Measurements from ENCODE around the gene RHCG. TPM values are rescaled to one million over a fixed set of nuclear protein-coding genes. Genes with fewer than 3 reads are reported as not detected.

The RHCG gene
- total and polyA plus RNA-seq, 2 of the 4 experiments (the other 2 are of a cell fraction) = not detected

- Histone ChIP-seq H2AFZ (replicated peaks; ENCODE audit: low read length, poor library complexity) (no peak overlapping the region), H2BK120ac (ENCODE audit: low read depth, low read length) (no peak overlapping the region), H2BK20ac (ENCODE audit: low read depth, low read length) (no peak overlapping the region), H3K9me3 (ENCODE audit: control insufficient read depth, insufficient read depth, low read length) (no peaks in the 10 kb centered on the region), H3K4ac (ENCODE audit: low read depth, low read length) (no peak overlapping the region), H3K23ac (ENCODE audit: low read depth, low read length) (no peak overlapping the region), H2AK5ac (ENCODE audit: low read depth, low read length) (no peak overlapping the region), H3K27ac (ENCODE audit: insufficient read depth, low read length) (no peak overlapping the region), H2BK15ac (ENCODE audit: low read depth, low read length) (no peak overlapping the region), H3K18ac (ENCODE audit: low read depth, low read length) (no peak overlapping the region), H3K27me3 (ENCODE audit: control insufficient read depth, insufficient read depth, low read length) (peaks cover 53% of the 10 kb centered on the region), H3K9me1 (ENCODE audit: insufficient read depth, low read length) (no peaks in the 10 kb centered on the region), H4K5ac (ENCODE audit: low read depth, low read length) (no peak overlapping the region), H4K8ac (ENCODE audit: low read depth in 2 of 2, low read length in 2 of 2) (no peak overlapping the region), H3K36me3 (ENCODE audit: control insufficient read depth, insufficient read depth, low read length) (no peaks in the 10 kb centered on the region), H4K91ac (ENCODE audit: insufficient read depth, low read depth, low read length) (no peak overlapping the region), H3K9ac (ENCODE audit: low read depth, low read length) (no peak overlapping the region), H3K56ac (ENCODE audit: extremely low read depth, insufficient read depth, low read length) (no peak overlapping the region), H2BK5ac (ENCODE audit: low read depth, low read length, poor library complexity, severe bottlenecking) (no peak overlapping the region), H3K4me2 (ENCODE audit: low read depth, low read length) (no peak overlapping the region), H2AK9ac (replicated peaks; ENCODE audit: low read depth, low read length, poor library complexity) (no peak overlapping the region), H3K14ac (replicated peaks; ENCODE audit: low read depth, low read length) (no peak overlapping the region), H3K4me1 (ENCODE audit: control insufficient read depth, insufficient read depth, low read length) (no peaks in the 10 kb centered on the region), H3K79me1 (ENCODE audit: low read depth in 1 of 2, low read length in 2 of 2) (no peaks in the 10 kb centered on the region), H4K20me1 (ENCODE audit: insufficient read depth, low read length) (no peaks in the 10 kb centered on the region), H3K4me3 (ENCODE audit: insufficient read depth, low read depth, low read length) (no peak overlapping the region)
- dilution Hi-C loops (cut with HindIII; ENCODE audit: low sequenced_read_pairs, unreplicated experiment) (no loop called here), intact Hi-C loops (cut with micrococcal nuclease) (no loop called here), in situ Hi-C loops (cut with MboI; ENCODE audit: low sequenced_read_pairs) (no loop called here)
- DNase-seq (no peak), ATAC-seq (ENCODE audit: low read depth) (no peak)
- no CpG with 5 or more reads among the region's 2 CpGs for WGBS, 2 experiments (ENCODE audit: extremely low coverage in 2 of 2, insufficient read length in 1 of 2)
- BruUV-seq (replicated peaks) = no TSS peak
- no peak for TF ChIP-seq CEBPB (IDR thresholded peaks at IDR 0.05; ENCODE audit: low read depth, low read length)
- no peak for TF ChIP-seq CTCF (conservative IDR thresholded peaks at IDR 0.05; ENCODE audit: low read depth, low read length)
- no peak for TF ChIP-seq MAFK (IDR thresholded peaks at IDR 0.05; ENCODE audit: low read depth, low read length)
- POLR2A ChIA-PET (ENCODE audit: unreplicated experiment) = no interaction called here
- CTCF ChIA-PET = no interaction called here
Measured at GRCh38 chr15:89498574-89498906, 2.2 kb upstream of the RHCG start.
